Esophagus squamous epithelium (tissue), 4 donors: ENCODE measurements around the gene ACP5.

Experiments
- POLR2A ChIP-seq, 4 donors: fragments of 450-650 bp; IDR thresholded peaks; one replicate each; pipeline ENCODE4 v1.6.1; 2017; ENCODE audit warnings: antibody characterized with exemption in 4 of 4, mild to moderate bottlenecking in 4 of 4, moderate library complexity in 3 of 4
- TF ChIP-seq, protein P1 (sequence below), 6 experiments: fragments of 450-650 bp in 4 of 6; fragments of 200-600 bp in 2 of 6; sonication (generic) in 2 of 6; IDR thresholded peaks; one replicate each; pipeline ENCODE4 v1.5.1; 2016 to 2019; ENCODE audit warnings: antibody characterized with exemption in 6 of 6, mild to moderate bottlenecking in 4 of 6, moderate library complexity in 4 of 6

DNA sequence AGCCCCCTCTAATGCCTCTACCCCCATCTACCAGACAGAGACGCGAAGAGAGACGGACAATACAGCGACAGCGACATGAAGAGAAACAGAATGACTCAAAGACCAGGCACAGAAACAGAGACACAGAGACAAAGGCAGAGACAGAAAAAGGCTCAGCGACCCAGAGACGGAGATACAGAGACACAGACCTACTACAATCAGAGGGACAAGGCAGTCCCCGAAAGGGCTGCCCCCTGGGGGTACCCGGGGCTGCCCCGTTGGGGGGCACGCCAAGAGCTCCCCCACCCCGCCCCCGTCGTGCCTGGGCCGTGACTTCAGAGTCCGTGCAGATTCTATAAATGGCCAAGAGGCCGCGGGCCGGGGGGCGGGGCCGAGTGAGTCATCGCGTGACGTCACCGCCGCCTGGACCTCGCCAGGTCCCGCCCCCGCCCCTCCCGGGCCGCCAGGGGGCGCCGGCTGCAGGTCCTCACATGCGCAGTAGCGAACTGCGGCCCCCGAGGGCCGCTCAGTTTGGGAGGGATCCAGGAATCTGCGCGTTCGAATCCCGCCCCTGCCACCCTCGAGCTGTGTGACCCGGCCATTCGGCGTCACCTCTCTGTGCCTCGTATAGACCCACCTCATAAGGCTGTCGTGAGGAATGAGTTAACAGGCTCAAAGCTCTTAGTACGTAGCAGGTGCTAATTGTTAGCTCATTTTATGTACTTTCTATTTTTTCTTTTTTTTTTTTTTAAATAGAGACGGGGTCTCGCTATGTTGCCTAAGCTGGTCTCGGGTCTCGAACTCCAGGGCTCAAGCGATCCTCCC is 41.5 kb downstream of the ACP5 start:
- TF ChIP-seq POLR2A (IDR thresholded peaks at IDR 0.05): peak in 2 of 4 donors; percentile 52 to 71
- TF ChIP-seq, protein P1, sequence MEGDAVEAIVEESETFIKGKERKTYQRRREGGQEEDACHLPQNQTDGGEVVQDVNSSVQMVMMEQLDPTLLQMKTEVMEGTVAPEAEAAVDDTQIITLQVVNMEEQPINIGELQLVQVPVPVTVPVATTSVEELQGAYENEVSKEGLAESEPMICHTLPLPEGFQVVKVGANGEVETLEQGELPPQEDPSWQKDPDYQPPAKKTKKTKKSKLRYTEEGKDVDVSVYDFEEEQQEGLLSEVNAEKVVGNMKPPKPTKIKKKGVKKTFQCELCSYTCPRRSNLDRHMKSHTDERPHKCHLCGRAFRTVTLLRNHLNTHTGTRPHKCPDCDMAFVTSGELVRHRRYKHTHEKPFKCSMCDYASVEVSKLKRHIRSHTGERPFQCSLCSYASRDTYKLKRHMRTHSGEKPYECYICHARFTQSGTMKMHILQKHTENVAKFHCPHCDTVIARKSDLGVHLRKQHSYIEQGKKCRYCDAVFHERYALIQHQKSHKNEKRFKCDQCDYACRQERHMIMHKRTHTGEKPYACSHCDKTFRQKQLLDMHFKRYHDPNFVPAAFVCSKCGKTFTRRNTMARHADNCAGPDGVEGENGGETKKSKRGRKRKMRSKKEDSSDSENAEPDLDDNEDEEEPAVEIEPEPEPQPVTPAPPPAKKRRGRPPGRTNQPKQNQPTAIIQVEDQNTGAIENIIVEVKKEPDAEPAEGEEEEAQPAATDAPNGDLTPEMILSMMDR (IDR thresholded peaks at IDR 0.05): peak; percentile 87 to 94 (median 91)
